ENCODE results near the gene CDC27.
"Not testable (repeated sequence)": the region's sequence is repeated elsewhere in the genome, so short reads cannot be mapped to it uniquely, and the experiment has no call there.

The CDC27 gene

GRCh38 chr17:47219621-47220475 is 30.8 kb upstream of the CDC27 start:
- FAIRE-seq (no peak), DNase-seq (ENCODE audit: low spot score) (no peak)

- FAIRE-seq (no peak), DNase-seq (ENCODE audit: low spot score) (no peak)
Measured at GRCh38 chr17:47218896-47219430, 29.9 kb upstream of the CDC27 start.

- not testable (repeated sequence) for FAIRE-seq; DNase-seq (ENCODE audit: low spot score)
Measured at GRCh38 chr17:47217279-47217678, 28.2 kb upstream of the CDC27 start.

GRCh38 chr17:47216821-47217220 is 27.7 kb upstream of the CDC27 start:
- not testable (repeated sequence) for DNase-seq (ENCODE audit: low spot score); FAIRE-seq

- DNase-seq (ENCODE audit: low spot score) (no peak), FAIRE-seq (no peak)
Measured at GRCh38 chr17:47214931-47215330, 25.8 kb upstream of the CDC27 start.

GRCh38 chr17:47213540-47213939 is 24.4 kb upstream of the CDC27 start:
- no peak for FAIRE-seq
- DNase-seq (ENCODE audit: low spot score) = no peak

- no peak for FAIRE-seq
Measured at GRCh38 chr17:47212458-47212857, 23.4 kb upstream of the CDC27 start.

GRCh38 chr17:47210779-47211178 is 21.7 kb upstream of the CDC27 start:
- no peak for FAIRE-seq
- no peak for DNase-seq (ENCODE audit: low spot score)

More at GRCh38 chr17:47212458-47212857, 23.4 kb upstream of the CDC27 start:
- DNase-seq (ENCODE audit: low spot score) = no peak

- FAIRE-seq (no peak), DNase-seq (ENCODE audit: low spot score) (no peak)
Measured at GRCh38 chr17:47210105-47210504, 21.0 kb upstream of the CDC27 start.

- no peak for FAIRE-seq
- DNase-seq (ENCODE audit: low spot score) = no peak
Measured at GRCh38 chr17:47209499-47209898, 20.4 kb upstream of the CDC27 start.

GRCh38 chr17:47208744-47209488 is 19.8 kb upstream of the CDC27 start, which contains the start of gene MYL4:
Gene MYL4, plus strand, starts transcription at chr17:47209348. Its CDS starts 75 bp downstream, at chr17:47209423.
- FAIRE-seq (no peak), DNase-seq (ENCODE audit: low spot score) (no peak)

GRCh38 chr17:47207143-47208067 is 18.3 kb upstream of the CDC27 start:
- DNase-seq (ENCODE audit: low spot score) = no peak
- FAIRE-seq = no peak

GRCh38 chr17:47205419-47205963 is 16.4 kb upstream of the CDC27 start:
- peak; percentile 92 for DNase-seq (ENCODE audit: low spot score)
- FAIRE-seq = peak; percentile 89

GRCh38 chr17:47204722-47205418 is 15.8 kb upstream of the CDC27 start:
- FAIRE-seq (peak; percentile 86), DNase-seq (ENCODE audit: low spot score) (peak; percentile 77)

GRCh38 chr17:47203984-47204721 is 15.1 kb upstream of the CDC27 start:
- FAIRE-seq (peak; percentile 60), DNase-seq (ENCODE audit: low spot score) (peak; percentile 69)

GRCh38 chr17:47201166-47201565 is 12.1 kb upstream of the CDC27 start:
- FAIRE-seq (peak; percentile 90), DNase-seq (ENCODE audit: low spot score) (peak; percentile 71)

- DNase-seq (ENCODE audit: low spot score) (no peak), FAIRE-seq (no peak)
Measured at GRCh38 chr17:47200325-47200664, 11.2 kb upstream of the CDC27 start.

- DNase-seq (ENCODE audit: low spot score) = no peak
- no peak for FAIRE-seq
Measured at GRCh38 chr17:47199627-47200324, 10.7 kb upstream of the CDC27 start.

- DNase-seq (ENCODE audit: low spot score) (no peak), FAIRE-seq (no peak)
Measured at GRCh38 chr17:47197821-47198220, 8.7 kb upstream of the CDC27 start.
